Hematopoietic multipotent progenitor cell treated with erythropoietin and hydrocortisone succinate and interleukin-3 and kit ligand, for 15 days (in vitro differentiated cells): Measurements from ENCODE around the gene BDKRB1.
"Not testable (repeated sequence)": the region's sequence is repeated elsewhere in the genome, so short reads cannot be mapped to it uniquely, and the experiment has no call there.

Source experiments
- DNase-seq: peaks from one replicate; pipeline ENCODE4 v3.0.0-alpha.2; 2015; ENCODE audit warnings: low spot score

Gene BDKRB1

DNA sequence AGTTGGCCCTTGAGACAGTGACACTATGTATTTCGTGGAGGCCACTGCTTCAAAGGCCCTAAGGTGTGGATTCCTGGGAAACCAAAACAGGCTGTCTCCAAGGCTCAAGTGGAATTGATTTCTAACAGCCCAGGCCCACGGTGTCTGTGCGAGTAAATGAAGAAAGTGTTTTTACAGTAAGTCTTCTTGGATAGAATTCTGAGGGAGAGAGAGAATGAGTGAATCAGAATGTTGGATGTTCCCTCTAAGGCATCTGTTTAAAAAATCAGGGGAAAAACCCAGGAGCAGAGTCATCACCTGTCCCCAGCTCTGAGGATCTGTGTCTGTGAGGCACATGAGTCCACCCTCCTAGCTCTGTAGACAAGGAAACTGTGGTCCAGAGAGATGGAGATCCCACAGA is 22.3 kb upstream of the BDKRB1 start:
- no peak for DNase-seq

DNA sequence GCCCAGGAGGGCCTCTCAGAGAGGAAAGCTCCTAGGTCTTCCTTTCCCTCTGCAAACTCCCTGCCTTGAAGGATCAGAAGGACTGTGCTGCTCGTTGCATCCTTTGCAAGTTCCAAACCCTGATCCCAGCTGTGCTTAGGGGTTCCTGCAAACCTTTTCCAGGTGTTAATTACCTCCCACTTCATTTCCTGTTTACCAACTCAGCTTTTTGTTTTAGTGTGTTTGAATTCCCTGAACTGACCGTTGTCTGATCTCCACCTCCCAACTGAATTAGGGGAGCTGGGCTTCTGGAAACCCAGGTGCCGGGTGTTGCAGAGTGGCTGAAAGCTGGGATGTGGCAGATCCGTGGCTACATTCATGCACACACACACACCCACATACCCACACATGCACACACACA is 20.6 kb upstream of the BDKRB1 start:
- no peak for DNase-seq

GRCh38 chr14:96237641-96238040 is 18.4 kb upstream of the BDKRB1 start:
- DNase-seq, result no peak

- DNase-seq, result no peak
Measured at GRCh38 chr14:96238676-96239265, 17.2 kb upstream of the BDKRB1 start.

DNA sequence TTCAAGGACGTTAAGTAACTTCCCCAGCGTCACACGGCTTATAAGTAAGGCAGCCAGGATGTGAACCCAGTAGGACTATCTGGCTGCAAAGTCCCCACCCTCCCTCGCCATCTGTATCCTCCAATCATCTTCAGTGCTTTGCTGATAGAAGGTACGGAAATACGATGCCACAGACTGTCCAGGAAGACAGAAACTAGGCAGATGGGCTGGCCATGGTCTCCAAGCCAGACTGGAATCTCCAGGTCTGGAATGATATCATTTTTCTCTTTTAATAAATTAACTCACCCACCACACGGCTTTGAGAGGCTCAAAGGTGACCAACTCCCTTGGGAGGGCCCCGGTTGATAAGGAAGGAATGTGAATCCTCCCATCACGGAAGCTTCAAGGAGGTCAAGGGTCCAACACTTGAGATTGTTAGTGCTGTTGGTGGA is 16.3 kb upstream of the BDKRB1 start:
- DNase-seq, result no peak

- no peak for DNase-seq
Measured at GRCh38 chr14:96240641-96241040, 15.4 kb upstream of the BDKRB1 start.

DNA sequence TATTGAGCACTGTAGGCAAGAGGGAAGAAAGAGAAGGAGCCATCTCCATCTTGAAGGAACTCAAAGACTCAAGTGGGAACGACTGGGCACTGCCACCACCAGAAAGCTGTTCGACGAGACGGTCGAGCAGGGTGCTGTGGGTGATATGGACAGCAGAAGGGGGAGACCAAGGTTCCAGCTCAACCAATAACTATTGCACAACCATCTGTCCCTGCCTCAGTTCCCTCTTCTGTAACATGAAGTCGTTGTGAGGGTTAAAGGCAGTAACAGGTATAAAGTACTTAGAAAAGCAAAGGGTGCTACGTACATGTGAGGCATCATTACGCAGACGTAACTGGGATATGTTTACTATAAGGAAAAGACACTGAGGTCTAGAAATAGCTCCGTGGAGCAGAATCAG is 13.9 kb upstream of the BDKRB1 start:
- DNase-seq, result no peak

- DNase-seq, result no peak
Measured at GRCh38 chr14:96243785-96244184, 12.2 kb upstream of the BDKRB1 start.

DNA sequence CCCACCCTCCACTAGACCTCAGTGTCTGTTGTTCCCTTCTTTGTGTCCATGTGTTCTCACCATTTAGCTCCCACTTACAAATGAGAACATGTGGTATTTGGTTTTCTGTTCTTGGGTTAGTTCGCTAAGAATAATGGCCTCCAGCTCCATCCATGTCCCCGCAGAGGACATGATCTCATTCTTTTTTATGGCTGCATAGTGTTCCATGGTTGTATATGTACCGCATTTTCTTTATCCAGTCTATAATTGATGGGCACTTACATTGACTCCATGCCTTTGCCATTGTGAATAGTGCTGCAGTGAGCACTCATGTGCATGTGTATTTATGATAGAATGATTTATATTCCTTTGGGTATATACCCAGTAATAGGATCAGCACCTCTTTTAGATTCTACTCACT is 10.9 kb upstream of the BDKRB1 start:
- DNase-seq, result not testable (repeated sequence)

- no peak for DNase-seq
Measured at GRCh38 chr14:96245710-96246538, 10.1 kb upstream of the BDKRB1 start.

- no peak for DNase-seq
Measured at GRCh38 chr14:96246539-96246847, 9.5 kb upstream of the BDKRB1 start.

GRCh38 chr14:96247031-96247430 is 9.0 kb upstream of the BDKRB1 start:
- DNase-seq, result no peak

DNA sequence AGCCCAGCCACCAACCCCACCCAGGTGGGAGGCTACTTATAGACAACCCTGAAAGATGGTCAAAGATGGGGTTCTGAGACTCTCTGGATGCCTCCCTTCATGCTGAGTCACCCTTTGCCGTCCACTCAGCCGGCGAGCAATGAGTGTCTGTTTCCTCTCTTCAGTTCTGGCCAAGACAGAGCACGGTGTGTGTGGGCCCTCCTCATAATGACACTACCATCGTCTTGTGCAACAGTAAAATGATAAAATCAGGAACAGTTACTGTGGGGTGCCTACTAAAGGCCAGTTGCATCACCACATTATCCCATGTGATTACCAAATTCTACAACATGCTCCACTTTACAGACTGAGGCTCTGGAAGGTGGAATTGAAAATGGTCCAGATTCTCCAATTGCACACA is 7.0 kb upstream of the BDKRB1 start:
- DNase-seq, result no peak

DNA sequence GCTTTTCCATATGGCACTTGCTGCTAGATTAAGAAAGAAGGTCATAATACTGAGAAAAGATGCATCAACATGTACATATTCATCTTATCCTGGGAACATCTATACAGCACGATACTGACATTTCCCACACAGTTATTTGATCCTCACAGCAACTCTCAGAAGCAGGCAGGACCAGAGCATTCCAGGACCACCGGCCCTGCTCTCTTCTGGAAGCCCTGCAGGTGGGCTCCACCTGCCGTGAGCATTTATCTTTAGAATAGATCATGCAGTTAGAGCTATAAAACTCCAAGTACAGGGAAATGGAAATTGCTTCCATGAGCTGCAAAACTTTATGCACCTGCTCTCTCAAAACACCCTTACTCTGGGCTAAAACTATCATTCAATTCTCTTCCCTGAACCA is 5.5 kb upstream of the BDKRB1 start:
- no peak for DNase-seq

GRCh38 chr14:96251656-96252155 is 4.3 kb upstream of the BDKRB1 start:
- no peak for DNase-seq

DNA sequence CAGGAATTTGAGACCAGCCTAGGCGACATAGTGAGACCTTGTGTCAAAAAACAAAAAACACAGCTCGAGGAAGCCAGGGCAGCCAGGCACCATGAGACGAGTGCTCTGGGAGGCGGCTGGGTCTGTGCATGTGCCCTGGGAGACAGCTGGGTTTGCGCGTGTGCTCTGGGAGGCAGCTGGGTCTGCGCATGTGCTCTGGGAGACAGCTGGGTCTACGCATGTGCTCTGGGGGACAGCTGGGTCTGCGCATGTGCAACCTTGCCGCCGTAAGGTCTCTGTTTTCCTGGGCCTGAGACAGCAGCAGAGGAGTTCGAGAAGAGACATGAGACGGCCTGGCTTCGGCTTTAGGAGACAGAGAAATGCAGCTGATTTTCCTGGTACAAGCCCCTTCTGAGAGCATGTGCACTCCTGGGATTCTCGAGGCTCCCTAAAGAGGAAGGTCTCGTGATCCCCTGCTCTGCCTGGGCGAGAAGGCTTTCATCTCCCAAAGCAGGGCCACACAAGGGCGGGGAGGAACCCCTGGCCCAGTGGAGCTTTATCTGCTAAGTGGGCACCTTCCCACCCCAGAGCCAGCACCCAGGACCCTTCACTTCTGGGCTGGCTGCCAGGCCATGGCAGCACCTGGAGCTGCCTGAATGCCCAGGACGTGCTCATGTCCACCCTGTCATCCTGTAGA is 3.5 kb upstream of the BDKRB1 start:
- DNase-seq, result no peak

GRCh38 chr14:96252999-96253539 is 2.9 kb upstream of the BDKRB1 start:
- no peak for DNase-seq

GRCh38 chr14:96254687-96255086 is 1.3 kb upstream of the BDKRB1 start:
- DNase-seq, result no peak

GRCh38 chr14:96256407-96256806 is 397 bp downstream of the BDKRB1 start:
- no peak for DNase-seq

DNA sequence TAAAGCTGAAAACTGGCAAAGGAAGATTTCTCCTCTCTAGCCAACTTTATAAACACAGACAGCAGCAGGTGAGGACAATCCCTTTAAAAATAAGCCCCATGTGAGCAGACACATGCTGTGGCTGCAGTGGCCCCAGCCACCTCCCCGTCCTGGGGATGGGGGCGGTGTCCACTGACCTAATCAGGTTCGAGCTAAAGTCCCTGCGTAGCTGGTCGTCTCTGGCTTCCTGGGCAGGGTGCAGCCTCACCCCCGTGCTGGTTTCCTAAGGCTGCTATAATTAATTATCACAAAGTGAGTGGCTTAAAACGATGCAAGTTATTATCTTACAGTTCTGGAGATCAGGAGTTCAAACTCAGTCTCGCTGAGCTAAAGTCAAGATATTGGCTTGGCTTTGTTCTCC is 1.0 kb downstream of the BDKRB1 start:
- no peak for DNase-seq

DNA sequence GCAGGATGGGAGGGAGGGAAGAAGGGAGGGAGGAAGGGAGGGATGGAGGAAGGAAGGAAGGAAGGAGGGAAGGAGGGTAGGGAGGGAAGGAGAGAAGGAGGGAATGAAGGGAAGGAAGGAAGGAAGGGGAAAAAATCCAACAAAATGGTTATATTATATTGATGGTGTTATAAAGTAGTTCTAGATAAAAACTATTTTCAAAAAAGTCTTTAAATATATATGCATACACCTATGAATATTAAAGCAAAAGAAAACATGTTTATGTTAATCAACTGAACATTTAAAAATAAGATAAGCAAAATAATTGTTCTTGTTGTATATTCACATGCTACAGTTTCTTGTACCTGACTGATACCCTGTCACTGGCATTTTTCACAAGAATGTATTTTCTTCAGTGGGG is 1.9 kb downstream of the BDKRB1 start:
- no peak for DNase-seq

DNA sequence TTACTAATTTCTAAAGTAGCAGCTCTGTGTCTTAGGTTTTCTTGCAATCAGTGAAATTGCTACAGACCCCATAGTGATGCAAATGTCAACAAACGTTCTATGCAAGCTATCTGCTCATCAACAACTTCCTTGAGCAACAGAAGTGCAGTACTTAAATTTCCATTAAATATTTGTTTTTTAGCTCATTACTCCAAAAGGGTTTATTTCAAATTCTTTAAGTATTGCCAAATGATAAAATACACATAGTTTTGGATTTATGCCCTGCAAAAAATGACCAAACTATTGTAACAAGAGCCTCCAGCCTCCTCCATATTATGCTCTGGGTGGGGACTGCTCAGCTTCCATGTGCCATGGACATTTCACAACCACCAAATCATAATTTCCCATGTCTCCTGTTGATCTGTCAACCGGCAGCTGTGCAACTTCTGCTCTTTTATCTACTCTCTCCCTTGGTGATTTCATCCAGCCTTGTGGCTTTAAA is 4.4 kb downstream of the BDKRB1 start:
- no peak for DNase-seq

DNA sequence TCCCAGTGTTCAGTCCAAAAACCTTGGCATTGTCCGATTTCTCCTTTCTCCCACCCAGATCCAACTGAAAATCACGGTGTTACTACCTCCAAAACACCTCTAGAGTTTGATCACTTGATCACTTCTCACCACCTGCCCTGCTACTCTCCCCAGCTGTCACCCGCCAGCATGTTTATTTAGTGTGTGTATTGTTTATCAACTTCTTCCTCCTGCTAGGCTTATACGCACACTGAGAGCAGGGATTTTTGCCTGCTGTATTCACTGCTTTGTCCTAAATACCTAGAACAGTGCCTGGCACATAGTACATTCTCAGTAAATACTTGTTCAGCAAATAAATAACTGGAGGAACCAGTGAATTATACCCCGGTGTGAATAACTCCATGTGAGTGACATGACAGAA is 5.0 kb downstream of the BDKRB1 start:
- DNase-seq, result no peak
